Measurements from ENCODE around the gene TPD52L1.

DNA sequence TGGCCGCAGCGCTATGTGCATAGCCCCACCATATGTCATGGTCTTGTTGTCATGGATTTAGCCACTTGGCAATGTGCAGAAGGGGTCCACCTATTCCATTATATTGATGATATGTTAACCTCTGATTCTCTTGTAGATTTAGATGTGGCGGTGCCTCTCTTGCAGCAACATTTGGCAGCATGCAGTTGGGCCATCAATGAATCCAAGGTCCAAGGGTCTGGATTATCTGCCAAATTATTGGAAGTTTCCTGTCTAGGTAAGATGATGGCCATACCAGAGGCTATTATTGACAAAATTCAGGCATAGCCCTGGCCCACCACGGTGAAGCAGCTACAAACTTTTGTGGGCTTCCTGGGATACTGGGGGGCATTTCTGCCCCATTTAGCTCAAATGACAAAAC lies 116.8 kb downstream of the TPD52L1 start:
- TF ChIP-seq EGR1 (IDR thresholded peaks at IDR 0.05; ENCODE audit: borderline replicate concordance in 1 of 2, low read depth in 2 of 2, low read length in 2 of 2), result no peak
- TF ChIP-seq, protein P1, sequence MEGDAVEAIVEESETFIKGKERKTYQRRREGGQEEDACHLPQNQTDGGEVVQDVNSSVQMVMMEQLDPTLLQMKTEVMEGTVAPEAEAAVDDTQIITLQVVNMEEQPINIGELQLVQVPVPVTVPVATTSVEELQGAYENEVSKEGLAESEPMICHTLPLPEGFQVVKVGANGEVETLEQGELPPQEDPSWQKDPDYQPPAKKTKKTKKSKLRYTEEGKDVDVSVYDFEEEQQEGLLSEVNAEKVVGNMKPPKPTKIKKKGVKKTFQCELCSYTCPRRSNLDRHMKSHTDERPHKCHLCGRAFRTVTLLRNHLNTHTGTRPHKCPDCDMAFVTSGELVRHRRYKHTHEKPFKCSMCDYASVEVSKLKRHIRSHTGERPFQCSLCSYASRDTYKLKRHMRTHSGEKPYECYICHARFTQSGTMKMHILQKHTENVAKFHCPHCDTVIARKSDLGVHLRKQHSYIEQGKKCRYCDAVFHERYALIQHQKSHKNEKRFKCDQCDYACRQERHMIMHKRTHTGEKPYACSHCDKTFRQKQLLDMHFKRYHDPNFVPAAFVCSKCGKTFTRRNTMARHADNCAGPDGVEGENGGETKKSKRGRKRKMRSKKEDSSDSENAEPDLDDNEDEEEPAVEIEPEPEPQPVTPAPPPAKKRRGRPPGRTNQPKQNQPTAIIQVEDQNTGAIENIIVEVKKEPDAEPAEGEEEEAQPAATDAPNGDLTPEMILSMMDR (IDR thresholded peaks at IDR 0.05 in 2 of 3, conservative IDR thresholded peaks at IDR 0.05 in 1 of 3; ENCODE audit: control insufficient read depth in 2 of 3, extremely low read depth in 1 of 3, insufficient read depth in 1 of 3, low read depth in 3 of 3, low read length in 3 of 3), result no peak
- TF ChIP-seq KDM1A (IDR thresholded peaks at IDR 0.05; ENCODE audit: borderline replicate concordance), result no peak
- no peak for TF ChIP-seq POLR2A (IDR thresholded peaks at IDR 0.05; ENCODE audit: low read depth, low read length)
- no peak for TF ChIP-seq RCOR1 (conservative IDR thresholded peaks at IDR 0.05; ENCODE audit: low read depth, low read length)
- no peak for TF ChIP-seq MXI1 (IDR thresholded peaks at IDR 0.05; ENCODE audit: low read depth, low read length)
- TF ChIP-seq, protein P2, sequence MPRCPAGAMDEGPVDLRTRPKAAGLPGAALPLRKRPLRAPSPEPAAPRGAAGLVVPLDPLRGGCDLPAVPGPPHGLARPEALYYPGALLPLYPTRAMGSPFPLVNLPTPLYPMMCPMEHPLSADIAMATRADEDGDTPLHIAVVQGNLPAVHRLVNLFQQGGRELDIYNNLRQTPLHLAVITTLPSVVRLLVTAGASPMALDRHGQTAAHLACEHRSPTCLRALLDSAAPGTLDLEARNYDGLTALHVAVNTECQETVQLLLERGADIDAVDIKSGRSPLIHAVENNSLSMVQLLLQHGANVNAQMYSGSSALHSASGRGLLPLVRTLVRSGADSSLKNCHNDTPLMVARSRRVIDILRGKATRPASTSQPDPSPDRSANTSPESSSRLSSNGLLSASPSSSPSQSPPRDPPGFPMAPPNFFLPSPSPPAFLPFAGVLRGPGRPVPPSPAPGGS (IDR thresholded peaks at IDR 0.05; ENCODE audit: borderline replicate concordance, insufficient read depth, low read depth, low read length, poor library complexity, severe bottlenecking), result no peak
- TF ChIP-seq ETV6 (conservative IDR thresholded peaks at IDR 0.05 in 1 of 2, IDR thresholded peaks at IDR 0.05 in 1 of 2; ENCODE audit: borderline replicate concordance in 1 of 2, low read depth in 1 of 2), result no peak

All from GM12878 (cell line).